OCI-LY3 (cell line): ENCODE measurements around the gene SYT2.
"Not testable (repeated sequence)": the region's sequence is repeated elsewhere in the genome, so short reads cannot be mapped to it uniquely, and the experiment has no call there.

ENCODE experiments used
- H2AFZ ChIP-seq: fragments of 200-600, 300-600 bp; shearing (Covaris generic); 2 replicates; pipeline ENCODE4 v1.6.0; 2014; ENCODE audit warnings: antibody characterized with exemption, low read depth, low read length
- H3K27ac ChIP-seq: fragments of 200-600, 300-600 bp; sonication (generic); 2 replicates; pipeline ENCODE4 v1.5.1; 2014; ENCODE audit warnings: mild to moderate bottlenecking, low read length, moderate library complexity, mixed read lengths
- H3K27me3 ChIP-seq: fragments of 200-600, 300-600 bp; sonication (generic); 2 replicates; pipeline ENCODE4 v1.6.1; 2014; ENCODE audit warnings: low read depth, low read length, mixed read lengths
- H3K36me3 ChIP-seq: fragments of 200-600, 300-600 bp; sonication (generic); replicated peaks from 2 replicates; pipeline ENCODE3; 2014; ENCODE audit warnings: low read depth, low read length, mixed read lengths
- H3K4me1 ChIP-seq: fragments of 300-600, 200-600 bp; sonication (generic); 2 replicates; pipeline ENCODE4 v1.6.1; 2014; ENCODE audit warnings: low read length, mixed read lengths
- H3K4me2 ChIP-seq: fragments of 200-600, 300-600 bp; sonication (generic); 2 replicates; pipeline ENCODE4 v1.6.1; 2014; ENCODE audit warnings: low read length, mixed read lengths
- H3K4me3 ChIP-seq: fragments of 300-600, 200-600 bp; sonication (generic); 2 replicates; pipeline ENCODE4 v1.5.1; 2014; ENCODE audit warnings: antibody characterized with exemption, mild to moderate bottlenecking, low read length, moderate library complexity
- H3K79me2 ChIP-seq: fragments of 300-600, 200-600 bp; shearing (Covaris generic); 2 replicates; pipeline ENCODE4 v1.6.1; 2014; ENCODE audit warnings: mild to moderate bottlenecking, low read length, mixed read lengths
- H3K9ac ChIP-seq: fragments of 300-600, 200-600 bp; shearing (Covaris generic); 2 replicates; pipeline ENCODE4 v1.6.0; 2014; ENCODE audit warnings: mild to moderate bottlenecking, low read length, moderate library complexity
- H3K9me3 ChIP-seq: fragments of 200-600, 300-600 bp; shearing (Covaris generic); 2 replicates; pipeline ENCODE4 v1.6.1; 2014; ENCODE audit warnings: low read length, mixed read lengths; ENCODE audit not compliant: insufficient read depth
- H4K20me1 ChIP-seq: fragments of 200-600, 300-600 bp; sonication (generic); 2 replicates; pipeline ENCODE4 v1.6.1; 2016; ENCODE audit warnings: low read length, mixed read lengths; ENCODE audit not compliant: insufficient read depth
- EZH2phosphoT487 ChIP-seq: fragments of 200-600 bp; shearing (Covaris generic); IDR thresholded peaks from 2 replicates; pipeline ENCODE4 v1.6.1; 2018; ENCODE audit warnings: antibody characterized with exemption, mixed run types, low read depth
- TF ChIP-seq, protein P1 (sequence below): fragments of 200-600, 300-600 bp; sonication (generic); IDR thresholded peaks from 2 replicates; pipeline ENCODE4 v1.5.1; 2014; ENCODE audit warnings: antibody characterized with exemption, low read length, low read depth

SYT2 gene

DNA sequence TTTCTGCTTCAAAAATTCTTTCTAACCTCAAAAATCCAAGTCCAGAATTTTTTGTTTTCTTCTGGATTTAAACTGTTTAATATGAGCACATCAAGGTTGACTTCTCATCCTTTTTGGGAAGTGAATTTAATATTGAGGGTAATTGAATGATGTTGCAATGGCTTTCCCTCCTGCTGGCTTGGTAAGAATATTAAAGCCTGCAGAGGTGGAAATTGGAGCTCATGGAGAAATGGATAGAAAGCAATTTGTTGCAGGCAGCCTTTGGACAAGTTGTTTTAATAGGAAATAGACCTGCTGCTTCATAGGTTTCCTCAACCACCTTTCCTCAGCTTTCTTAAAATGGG, 124.7 kb downstream of the SYT2 start:
- H3K4me1 ChIP-seq = peaks cover 15% of the 10 kb centered on the region
- no peaks in the 10 kb centered on the region for H4K20me1 ChIP-seq
- no peak overlapping the region for H3K4me3 ChIP-seq
- TF ChIP-seq EZH2phosphoT487 = no peak
- TF ChIP-seq, protein P1, sequence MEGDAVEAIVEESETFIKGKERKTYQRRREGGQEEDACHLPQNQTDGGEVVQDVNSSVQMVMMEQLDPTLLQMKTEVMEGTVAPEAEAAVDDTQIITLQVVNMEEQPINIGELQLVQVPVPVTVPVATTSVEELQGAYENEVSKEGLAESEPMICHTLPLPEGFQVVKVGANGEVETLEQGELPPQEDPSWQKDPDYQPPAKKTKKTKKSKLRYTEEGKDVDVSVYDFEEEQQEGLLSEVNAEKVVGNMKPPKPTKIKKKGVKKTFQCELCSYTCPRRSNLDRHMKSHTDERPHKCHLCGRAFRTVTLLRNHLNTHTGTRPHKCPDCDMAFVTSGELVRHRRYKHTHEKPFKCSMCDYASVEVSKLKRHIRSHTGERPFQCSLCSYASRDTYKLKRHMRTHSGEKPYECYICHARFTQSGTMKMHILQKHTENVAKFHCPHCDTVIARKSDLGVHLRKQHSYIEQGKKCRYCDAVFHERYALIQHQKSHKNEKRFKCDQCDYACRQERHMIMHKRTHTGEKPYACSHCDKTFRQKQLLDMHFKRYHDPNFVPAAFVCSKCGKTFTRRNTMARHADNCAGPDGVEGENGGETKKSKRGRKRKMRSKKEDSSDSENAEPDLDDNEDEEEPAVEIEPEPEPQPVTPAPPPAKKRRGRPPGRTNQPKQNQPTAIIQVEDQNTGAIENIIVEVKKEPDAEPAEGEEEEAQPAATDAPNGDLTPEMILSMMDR = no peak
- H3K4me2 ChIP-seq = no peak overlapping the region
- no peaks in the 10 kb centered on the region for H3K36me3 ChIP-seq
- no peaks in the 10 kb centered on the region for H3K27me3 ChIP-seq
- no peak overlapping the region for H3K9ac ChIP-seq
- H3K9me3 ChIP-seq = no peaks in the 10 kb centered on the region
- H3K27ac ChIP-seq = no peak overlapping the region
- no peaks in the 10 kb centered on the region for H3K79me2 ChIP-seq
- no peak overlapping the region for H2AFZ ChIP-seq

DNA sequence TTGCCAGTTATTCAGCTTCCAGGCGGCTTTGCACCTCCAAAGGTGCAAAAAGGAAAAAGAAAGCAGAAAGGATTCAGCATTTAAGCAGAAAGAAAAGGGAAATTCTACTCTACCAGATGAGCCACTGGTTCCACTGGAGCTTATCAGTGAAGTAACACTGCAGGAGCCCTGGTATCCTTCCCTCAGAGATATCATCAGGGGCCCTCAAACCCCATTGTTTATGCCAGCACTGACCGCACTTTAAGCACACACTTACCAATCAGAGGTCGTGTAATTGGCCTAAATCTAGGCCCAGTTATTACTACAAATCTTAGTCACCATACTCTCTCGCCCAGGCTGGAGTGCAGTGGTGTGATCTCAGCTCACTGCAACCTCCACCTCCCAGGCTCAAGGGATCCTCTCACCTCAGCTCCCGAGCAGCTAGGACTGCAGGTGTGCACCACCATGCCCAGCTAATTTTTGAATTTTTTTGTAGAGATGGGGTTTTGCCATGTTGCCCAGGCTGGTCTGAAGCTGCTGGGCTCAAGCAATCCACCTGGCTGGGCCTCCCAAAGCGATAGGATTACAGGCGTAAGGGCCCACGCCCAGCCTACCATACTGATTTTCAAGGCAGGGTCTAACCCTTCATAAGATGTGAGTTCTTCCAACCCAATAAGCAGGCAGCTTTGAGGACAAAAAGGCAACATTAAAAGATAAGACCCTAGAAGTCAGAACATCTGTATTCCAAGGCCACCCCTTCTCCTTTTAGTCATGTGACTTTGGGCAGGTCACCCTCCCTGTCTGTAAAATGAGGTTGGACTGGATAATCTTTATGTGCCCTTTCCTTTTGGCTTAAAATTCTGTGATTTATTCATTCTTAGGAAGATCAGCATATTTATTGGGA, 125.3 kb downstream of the SYT2 start:
- Histone ChIP-seq H3K27ac (no peak overlapping the region), H2AFZ (no peak overlapping the region), H3K9me3 (no peaks in the 10 kb centered on the region), H3K4me2 (no peak overlapping the region), H4K20me1 (no peaks in the 10 kb centered on the region), H3K27me3 (no peaks in the 10 kb centered on the region), H3K4me1 (peaks cover 15% of the 10 kb centered on the region), H3K36me3 (no peaks in the 10 kb centered on the region), H3K79me2 (no peaks in the 10 kb centered on the region), H3K4me3 (no peak overlapping the region), H3K9ac (no peak overlapping the region)
- TF ChIP-seq, protein P1 = no peak
- TF ChIP-seq EZH2phosphoT487 = no peak

DNA sequence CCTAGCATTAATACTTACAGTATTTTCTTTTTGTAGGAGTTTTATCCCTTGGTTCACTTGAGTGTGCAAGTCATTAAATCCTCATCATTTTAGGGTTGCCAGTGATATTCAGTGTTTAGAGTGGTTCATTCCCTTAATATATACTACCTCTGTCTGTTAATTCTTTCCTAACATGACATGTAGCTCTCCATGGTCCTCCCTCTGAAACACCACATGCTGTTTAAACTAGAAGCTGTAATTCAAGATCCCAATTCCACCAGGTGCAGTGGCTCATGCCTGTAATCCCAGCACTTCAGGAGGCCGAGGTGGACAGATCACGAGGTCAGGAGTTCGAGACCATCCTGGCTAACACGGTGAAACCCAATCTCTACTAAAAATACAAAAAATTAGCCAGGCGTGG, 127.9 kb downstream of the SYT2 start:
- peaks cover 25% of the 10 kb centered on the region for H3K4me1 ChIP-seq
- H3K4me3 ChIP-seq, H3K27ac ChIP-seq, H3K27me3 ChIP-seq, H2AFZ ChIP-seq, H3K9me3 ChIP-seq, H3K9ac ChIP-seq, H3K79me2 ChIP-seq, H4K20me1 ChIP-seq, H3K36me3 ChIP-seq, H3K4me2 ChIP-seq: not testable (repeated sequence)

DNA sequence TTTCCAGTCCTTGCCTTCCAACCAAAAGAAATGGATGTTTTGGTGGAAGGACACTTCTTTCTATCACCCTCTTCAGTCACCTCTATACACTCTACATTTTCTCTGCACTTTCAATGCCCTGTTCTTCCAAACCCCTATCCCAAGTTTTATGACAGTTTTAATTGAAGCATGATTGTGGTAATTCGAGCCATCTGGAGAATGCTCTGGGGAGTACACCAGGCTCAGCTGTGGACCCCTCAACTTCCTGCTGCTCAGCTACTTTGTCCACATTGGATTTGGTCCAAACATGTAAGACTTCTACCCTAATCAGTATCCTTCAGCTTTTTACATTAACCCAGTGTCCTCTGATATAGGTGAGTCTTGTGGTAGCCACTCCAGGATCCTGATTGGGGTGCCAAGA, 129.6 kb downstream of the SYT2 start:
- Histone ChIP-seq H3K27ac (no peak overlapping the region), H3K79me2 (no peaks in the 10 kb centered on the region), H3K4me1 (peaks cover 15% of the 10 kb centered on the region)

More for the DNA sequence above, 129.6 kb downstream of the SYT2 start:
- Histone ChIP-seq H2AFZ (no peak overlapping the region), H3K27me3 (no peaks in the 10 kb centered on the region), H3K9ac (no peak overlapping the region), H3K36me3 (no peaks in the 10 kb centered on the region), H3K9me3 (no peaks in the 10 kb centered on the region), H3K4me3 (no peak overlapping the region), H4K20me1 (no peaks in the 10 kb centered on the region), H3K4me2 (no peak overlapping the region)
- TF ChIP-seq, protein P1 = no peak
- TF ChIP-seq EZH2phosphoT487 = no peak
